NCI-H510A (cell line): Measurements from ENCODE around the gene SCYGR8.

Source experiments
- DNase-seq: peaks from one replicate; lab custom pipeline; 2025; lab: John Stamatoyannopoulos, UW

Gene SCYGR8

GRCh38 chr2:227761740-227762476 lies 16.2 kb downstream of the SCYGR8 start:
- DNase-seq, result no peak

GRCh38 chr2:227765788-227766372 lies 20.2 kb downstream of the SCYGR8 start:
- no peak for DNase-seq

- peak; percentile 65 for DNase-seq
Measured at GRCh38 chr2:227766373-227766883, 20.7 kb downstream of the SCYGR8 start.

- no peak for DNase-seq
Measured at GRCh38 chr2:227767830-227768229, 22.1 kb downstream of the SCYGR8 start.

- DNase-seq, result peak; percentile 76
Measured at GRCh38 chr2:227772197-227772661, 26.5 kb downstream of the SCYGR8 start.

GRCh38 chr2:227772932-227773331 lies 27.2 kb downstream of the SCYGR8 start:
- no peak for DNase-seq

DNA sequence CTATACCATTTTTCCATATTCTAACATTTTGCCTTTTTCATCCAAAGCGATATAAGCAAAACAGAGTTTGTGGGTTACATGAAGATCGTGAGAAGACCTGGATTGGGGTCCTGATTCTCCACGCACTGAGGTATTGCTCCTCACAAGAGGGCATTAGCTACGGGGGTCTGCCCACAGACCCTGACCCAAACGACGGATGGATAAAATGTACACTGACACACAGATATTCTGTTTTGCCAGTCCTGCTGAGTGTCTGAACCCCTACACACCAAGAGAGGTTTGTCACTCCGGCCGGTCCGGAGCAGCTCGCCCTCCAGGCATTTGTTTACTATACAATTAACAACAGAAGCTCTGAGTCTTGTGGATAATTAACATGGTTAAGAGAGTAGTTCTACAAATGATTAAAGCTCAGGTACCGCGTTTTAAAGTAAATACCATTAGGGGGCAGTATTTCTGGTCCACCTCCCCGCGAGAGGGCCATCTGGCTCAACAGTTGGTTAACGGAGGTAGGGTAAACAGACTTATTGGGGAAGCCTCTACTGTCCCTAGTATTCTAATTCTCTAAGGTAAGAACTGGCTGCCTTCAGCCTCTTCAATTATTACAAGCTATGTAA lies 28.4 kb downstream of the SCYGR8 start:
- no peak for DNase-seq

GRCh38 chr2:227774895-227775842 lies 29.5 kb downstream of the SCYGR8 start:
- no peak for DNase-seq

- no peak for DNase-seq
Measured at GRCh38 chr2:227780981-227781615, 35.4 kb downstream of the SCYGR8 start.

DNA sequence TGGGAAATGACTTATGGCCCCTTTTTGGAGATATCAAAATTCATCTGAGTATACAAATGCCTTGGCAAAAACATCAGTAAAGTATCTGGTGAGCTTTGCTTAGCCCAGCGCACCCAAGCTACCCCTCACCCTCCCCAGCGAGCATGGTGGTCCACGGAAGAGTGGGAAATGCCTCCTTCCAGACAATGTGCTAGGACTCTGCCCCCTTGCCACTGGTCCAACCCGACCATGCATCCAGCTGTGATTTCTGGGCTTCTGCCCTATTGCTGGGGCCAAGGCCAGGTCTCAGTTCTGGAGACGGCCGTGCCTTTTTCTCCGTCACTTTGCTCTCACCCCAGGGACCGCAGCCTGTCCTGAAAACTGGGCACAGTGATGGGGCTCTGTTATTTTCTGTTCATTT lies 36.1 kb downstream of the SCYGR8 start:
- no peak for DNase-seq

GRCh38 chr2:227782804-227783203 lies 37.1 kb downstream of the SCYGR8 start:
- DNase-seq, result no peak

DNA sequence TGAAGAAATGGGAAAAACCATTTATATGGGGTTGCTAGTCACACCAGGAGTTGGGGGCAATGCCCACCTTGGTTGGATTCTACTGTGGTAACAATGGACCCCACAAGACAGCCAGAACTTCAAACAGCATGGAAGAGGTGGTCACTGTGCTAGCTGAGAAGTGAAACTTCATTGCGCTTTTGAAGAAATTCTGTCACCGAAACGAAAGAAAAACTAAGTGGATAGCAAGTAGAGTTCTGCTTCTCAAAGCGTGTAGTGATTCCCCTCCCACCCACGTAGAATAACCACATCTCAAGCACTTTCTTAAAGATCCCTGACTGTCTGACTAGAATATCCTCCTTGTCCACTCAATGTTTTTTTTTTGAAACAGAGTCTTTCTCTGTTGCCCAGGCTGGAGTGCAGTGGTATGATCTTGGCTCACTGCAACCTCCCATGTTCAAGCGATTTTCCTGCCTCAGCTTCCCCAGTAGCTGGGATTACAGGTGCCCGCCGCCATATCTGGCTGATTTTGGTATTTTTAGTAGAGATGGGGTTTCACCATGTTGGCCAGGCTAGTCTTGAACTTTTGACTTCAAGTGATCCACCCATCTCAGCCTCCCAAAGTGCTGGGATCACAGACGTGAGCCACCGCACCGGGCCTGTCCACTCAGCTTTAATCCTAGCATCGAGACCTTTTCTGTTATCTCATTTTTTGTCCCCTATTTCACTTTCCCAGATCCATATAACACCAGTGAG lies 37.9 kb downstream of the SCYGR8 start:
- no peak for DNase-seq

GRCh38 chr2:227785293-227785692 lies 39.6 kb downstream of the SCYGR8 start:
- DNase-seq, result no peak

DNA sequence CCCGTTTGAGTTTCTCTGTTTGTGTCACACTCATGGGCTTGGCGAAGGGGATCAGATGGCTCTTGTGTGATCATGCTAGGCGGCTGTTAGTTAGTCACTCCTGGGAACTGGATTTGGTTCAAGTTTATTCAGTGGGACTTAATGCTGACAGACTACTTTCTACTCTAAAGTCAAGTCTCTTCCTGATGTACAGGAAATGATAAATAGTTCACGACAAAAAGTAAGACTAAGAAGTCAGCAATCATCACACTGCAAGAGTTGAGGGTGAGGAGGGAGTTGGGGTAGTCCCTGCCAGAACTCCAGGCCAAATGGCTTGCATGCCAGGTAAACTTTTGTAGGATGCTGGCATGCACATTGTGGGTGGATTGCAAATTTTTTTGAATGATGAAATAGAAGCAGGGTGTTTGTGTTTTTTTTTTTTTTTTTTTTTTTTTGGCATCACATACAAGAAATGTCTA lies 42.9 kb downstream of the SCYGR8 start:
- DNase-seq, result no peak

- DNase-seq, result no peak
Measured at GRCh38 chr2:227789803-227790202, 44.1 kb downstream of the SCYGR8 start.

GRCh38 chr2:227793148-227793712 lies 47.5 kb downstream of the SCYGR8 start:
- DNase-seq, result no peak
